ENCODE measurements around the gene RNF167. TPM values are rescaled to one million over a fixed set of nuclear protein-coding genes. Genes with fewer than 3 reads are reported as not detected.
A peak's percentile ranks its signal among the peaks of the same experiment; 100 is the strongest.

The RNF167 gene
- total RNA-seq, 1 donor from 2014 or later = 13.0 TPM

DNA sequence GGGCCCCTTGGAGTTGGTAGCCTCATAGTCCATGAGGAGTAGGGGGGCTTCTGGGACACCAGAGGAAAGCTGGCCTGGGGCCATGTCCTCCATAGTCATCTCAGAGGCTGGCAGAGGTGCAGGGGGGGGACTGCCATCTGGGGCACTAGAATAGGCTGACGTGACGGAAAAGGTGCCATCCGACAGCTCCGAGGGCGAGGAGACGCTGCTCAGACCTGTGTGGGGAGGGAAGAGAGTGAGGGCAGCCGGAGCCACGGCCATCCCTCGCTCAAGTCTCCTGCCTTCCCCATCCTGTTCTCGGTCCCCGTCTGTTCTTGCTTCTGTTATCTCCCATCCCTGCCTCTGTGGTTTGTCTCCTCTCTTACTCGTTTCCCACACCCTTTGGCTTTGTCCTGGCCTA is 32.3 kb downstream of the RNF167 start:
- no peak for FAIRE-seq
- DNase-seq (ENCODE audit: low spot score in 2 of 2) = no peak

DNA sequence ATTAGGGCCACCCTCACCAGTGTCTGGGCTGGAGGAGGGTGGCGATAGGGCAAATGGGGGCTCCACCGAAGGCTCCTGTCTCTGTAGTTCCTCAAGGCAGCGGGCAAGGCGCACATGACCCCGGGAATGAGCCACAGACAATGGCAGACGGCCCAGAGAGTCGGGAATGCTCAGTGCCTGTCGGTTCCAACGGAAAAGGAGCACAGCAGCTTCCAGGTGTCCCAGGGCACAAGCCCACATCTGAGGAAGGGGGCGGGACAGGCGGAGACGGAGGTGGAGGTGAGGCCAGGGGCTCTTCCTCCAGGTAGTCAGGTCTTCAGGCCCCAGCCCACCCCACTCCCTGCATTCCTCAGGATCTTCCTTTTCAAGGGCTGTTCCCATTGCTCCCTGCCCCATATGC is 32.7 kb downstream of the RNF167 start:
- DNase-seq (ENCODE audit: low spot score in 2 of 2) = no peak
- no peak for FAIRE-seq

DNA sequence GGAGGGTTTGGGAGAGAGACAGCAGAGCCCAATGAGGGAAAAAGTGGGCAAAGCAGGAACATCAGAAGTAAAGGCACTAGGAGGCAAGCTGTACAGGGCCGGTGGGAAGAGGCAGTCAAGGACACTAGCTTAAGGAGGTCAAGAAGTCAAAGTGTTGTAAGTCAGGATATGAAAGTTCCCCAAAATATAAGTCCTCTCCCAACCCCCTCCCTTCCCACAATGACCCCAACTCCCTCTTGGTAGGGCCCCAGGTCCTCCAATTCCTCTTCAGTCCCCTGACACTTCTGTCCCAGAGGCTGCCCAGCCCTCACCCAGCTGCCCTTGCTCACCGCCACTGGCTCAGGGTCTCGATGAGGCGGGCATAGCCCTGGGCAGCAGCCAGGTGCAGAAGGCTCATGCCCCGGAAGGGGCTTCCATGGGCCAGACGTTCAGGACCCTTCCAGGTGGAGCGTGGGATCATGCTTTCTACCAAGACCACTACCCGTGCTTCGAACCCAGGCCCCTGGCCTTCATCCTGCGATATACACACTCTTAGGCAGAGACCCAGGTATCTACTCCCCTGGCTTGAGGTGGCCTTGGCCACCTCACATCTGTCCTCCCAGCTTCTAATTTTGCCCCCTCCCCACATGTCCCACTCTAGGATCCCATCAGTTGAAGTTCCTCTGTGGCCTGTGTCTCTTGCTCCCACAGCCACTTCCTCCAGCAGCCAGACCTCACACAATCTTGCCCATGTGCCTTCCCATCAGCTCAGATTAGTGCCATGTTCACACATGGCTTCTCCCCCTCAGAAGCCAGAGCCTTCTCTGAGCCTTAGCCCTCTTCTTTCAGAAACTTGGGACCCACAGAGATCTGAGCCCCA is 33.4 kb downstream of the RNF167 start:
- FAIRE-seq (no peak), DNase-seq (ENCODE audit: low spot score in 2 of 2) (no peak)

DNA sequence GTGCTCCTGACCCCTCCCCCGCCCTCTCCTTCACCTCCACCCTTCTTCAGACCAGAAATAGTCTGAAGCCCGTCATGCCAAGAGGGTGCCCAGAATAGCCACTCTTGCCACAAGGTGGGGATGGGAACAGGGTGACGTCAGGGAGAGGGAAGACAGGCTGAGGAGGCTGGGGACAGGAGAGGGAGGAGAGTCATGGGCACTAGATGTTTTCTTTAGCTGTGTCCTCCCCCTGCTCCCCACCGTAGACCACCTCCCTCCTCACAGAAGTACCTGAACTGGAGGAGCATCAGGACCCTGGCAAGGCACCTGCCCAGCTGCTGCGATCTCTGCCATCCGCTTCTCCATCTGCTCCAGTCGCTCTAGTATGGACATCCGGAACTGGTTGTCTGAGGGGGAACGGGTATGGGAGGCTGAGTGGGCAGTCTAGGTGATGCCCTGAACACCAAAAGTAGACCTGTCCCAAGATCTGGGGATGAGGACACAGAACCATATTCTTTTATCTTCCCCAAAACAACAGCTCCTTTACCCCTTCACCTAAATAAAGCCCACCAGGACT is 34.1 kb downstream of the RNF167 start:
- peak in 1 of 2 donors; percentile 35 for DNase-seq (ENCODE audit: low spot score in 2 of 2)
- FAIRE-seq = no peak

DNA sequence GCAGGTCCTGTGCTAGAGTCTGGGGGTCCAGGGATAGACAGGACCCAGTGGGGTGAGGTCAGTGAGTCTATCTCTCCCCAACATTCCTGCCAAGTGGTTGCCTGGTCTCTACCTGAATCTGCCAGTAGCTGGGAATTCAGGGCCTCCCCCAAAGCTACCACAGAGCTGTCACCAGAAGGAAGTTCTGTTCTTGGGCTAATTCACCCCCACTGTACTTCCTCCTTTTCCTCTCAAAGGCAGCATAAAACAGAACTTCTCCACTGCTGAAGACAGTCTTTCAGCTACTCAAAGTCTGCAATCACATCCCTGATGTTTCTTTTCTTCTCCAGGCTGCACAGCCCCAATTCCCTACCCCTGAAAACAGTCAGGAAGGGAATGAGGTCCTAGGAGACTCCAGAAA is 38.7 kb downstream of the RNF167 start:
- DNase-seq (ENCODE audit: low spot score in 2 of 2) (no peak), FAIRE-seq (no peak)

DNA sequence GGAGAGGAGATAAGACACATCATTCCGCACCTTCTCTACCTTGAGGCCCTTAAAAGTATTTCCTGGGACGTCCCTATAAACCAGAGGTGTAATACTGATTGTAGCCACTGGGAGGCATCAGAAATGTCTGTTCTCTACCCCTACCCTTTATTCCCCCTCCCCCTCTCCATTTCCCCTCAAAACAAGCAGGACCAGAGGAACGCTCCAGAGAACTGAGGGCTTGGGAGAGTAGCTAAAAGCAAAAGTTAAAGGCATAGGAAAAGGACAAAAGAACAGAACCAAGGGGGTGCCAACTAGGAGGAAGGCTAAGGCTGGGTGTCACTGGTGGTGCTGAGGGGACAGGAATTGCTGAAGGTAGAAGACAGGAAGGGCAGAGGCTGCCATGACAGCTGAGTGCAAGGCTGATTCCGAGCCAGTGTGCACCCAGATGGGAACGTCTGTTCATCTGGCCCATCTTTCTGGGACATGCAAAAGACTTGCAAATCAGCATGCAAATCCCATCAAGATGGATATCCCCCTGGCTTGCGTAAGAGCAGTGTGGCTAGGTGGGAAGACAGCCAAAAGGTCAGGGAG is 40.7 kb downstream of the RNF167 start:
- FAIRE-seq (no peak), DNase-seq (ENCODE audit: low spot score in 2 of 2) (peak in 1 of 2 donors; percentile 53)

DNA sequence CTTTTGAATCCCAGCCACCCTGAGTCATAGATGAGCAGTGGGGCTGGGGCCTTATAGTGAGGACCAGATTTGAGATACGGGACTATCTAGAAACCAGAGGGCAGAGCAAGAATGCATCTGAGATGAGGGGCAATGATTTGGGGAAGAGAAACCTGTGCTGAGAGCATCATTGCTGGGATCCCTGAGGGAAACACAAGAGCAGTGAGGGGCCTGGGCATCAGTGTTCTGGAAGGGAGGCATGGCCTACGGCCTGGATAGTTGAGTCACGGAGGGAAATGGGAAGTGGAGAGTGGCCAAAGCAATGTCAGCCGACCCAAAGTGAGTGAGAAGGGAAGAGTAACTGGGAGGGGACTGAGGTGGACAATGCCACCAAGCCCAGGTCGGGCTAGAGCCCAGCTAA is 42.2 kb downstream of the RNF167 start:
- DNase-seq (ENCODE audit: low spot score in 2 of 2) (no peak), FAIRE-seq (no peak)

DNA sequence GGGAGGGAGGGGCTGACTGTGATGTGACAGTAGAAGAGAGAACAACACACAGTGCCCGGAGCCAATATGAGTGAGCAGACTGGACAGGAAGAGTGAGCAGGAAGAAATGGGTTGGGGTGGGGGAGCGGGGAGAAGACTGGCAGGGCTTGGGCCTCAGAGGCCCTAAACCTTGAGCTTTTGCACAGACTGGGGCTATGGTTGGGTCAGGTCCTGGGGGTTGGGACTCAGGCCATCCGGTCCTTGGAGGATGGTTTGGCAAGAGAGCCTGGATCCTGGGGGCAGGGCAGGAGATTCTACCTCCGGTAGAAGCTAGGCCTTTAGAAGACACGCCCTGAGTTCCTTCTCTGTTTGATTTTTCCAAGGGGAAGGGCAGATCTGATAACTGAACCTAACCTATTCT is 46.3 kb downstream of the RNF167 start:
- DNase-seq (ENCODE audit: low spot score in 2 of 2) (no peak), FAIRE-seq (no peak)

DNA sequence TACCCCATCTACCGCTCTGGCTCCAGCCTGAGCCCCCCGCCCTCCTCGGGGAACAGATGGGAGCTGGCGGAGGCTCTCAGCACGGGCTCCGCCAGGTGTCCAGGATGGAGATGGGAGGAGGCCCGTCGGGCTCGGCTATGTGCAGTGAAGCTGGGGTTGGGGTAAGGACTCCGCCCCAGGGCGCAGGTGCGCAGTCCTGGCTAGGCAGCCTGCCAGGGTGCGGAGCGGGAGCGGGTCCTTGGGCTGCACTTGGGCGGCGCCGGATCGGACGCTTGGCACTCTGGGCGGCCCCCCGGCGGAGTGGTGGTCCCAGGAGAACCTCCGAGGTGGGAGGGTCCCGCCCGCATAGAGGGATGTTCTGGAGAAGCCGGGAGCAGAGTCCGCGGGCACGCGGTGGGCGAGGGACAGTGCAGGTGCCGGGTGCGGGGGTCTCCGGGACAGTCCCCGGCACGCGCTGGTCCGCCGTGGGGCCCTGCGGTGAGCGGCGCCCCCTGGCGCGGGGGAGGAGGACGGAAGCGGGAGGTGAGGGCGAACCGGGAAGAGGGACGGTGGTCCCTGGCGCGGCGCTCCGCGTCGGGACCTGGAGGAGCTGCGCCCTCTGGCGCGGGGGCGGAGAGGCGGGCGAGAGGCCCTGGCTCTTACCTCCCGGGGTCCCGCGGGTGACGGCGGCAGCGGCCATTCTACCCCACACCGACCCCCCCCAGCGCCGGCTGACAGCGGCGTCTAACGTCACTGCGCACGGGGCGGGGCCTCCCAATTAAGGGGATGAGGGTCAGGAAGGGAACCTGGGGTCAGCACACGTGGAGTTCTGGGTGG is 47.1 kb downstream of the RNF167 start, which contains the start of gene CAMTA2:
TSS of gene CAMTA2 (minus strand) at position 725 of the 816 bp plus-strand sequence. CDS start 1,453 bp downstream, outside the sequence.
- no peak for FAIRE-seq

DNA sequence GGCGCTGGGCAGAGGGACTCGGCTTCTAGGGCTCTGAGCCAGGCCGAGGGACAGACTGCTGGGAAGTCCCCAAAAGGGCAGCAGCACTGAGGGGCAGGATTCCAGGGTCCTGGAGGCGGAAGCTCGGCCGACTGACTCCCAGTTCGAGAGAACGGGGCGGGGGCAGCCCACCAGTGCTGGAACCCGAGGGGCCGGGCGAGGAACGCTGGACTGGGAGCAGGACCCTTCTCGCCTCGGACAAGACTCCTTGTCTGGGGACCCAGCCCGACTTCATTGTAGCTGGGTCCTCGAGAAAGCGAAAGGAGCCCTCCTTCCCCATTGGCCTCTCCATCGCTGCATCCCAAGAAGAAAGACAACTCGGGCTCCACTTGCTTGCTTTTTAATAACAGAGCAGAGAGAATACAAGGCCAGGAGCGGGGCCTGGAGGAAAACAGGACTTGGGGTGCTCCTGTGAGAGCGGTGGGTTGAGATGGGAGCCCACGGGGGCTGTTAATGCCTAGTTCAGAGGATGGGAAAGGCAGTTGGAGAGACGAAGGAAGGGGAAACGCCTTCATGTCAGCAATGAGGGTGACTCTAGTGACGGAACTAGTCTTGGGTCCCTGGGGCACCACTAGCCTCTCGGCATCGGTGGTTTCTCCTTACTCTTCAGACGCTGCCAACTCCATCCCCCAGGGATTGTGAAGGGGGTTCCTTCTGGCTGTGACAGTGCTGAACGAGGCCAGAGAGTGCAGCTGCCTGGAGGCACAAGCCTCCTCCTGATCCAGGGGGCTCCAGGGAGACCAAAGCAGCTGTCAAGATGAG is 47.9 kb downstream of the RNF167 start:
- no peak for FAIRE-seq
- no peak for DNase-seq (ENCODE audit: low spot score in 2 of 2)

More for the DNA sequence above, 47.1 kb downstream of the RNF167 start, which contains the start of gene CAMTA2:
- peak; percentile 86 to 89 for DNase-seq (ENCODE audit: low spot score in 2 of 2)

DNA sequence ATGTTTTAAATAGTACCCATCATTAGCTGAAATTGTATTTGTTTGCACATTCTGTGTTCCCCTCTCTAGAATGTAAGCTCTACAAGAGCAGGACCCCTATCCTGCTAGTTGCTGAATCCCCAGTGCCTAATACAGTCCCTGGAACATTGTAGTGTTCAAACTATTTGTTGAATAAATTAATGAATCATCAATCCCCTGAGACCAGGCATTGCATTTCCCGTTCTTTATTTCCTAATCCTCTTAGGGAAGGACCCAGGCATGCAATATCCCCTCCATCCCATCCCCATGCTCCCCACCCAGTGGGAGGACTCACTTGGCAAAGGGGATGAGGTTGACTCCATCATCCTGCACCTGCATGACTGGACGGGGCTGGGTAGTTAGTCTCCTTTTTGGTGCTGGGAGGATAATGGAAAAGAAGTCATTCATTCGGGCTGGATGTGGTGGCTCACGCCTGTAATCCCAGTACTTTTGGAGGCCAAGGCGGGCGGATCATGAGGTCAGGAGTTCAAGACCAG is 54.1 kb downstream of the RNF167 start:
- no peak for FAIRE-seq
- DNase-seq (ENCODE audit: low spot score in 2 of 2) = no peak

Small RNAs within 50 kb of the gene (small RNA-seq; reads per million reads assigned to genes)
- gene MIR6864 (not detected), gene MIR6865 (not detected)

Other genes with a start within 250 kb of the RNF167 start
- gene PELP1, start 236.1 kb upstream of the RNF167 start, total RNA-seq = 24.5 TPM
- gene ARRB2, start 229.6 kb upstream of the RNF167 start, total RNA-seq = 16.3 TPM
- 6.1 TPM for gene MED11, start 208.8 kb upstream of the RNF167 start, total RNA-seq
- gene ZMYND15, start 200.4 kb upstream of the RNF167 start, total RNA-seq = not detected
- gene CXCL16, start 200.3 kb upstream of the RNF167 start, total RNA-seq = under 0.01 TPM
- not detected for gene TM4SF5, start 168.4 kb upstream of the RNF167 start, total RNA-seq
- gene VMO1, start 153.9 kb upstream of the RNF167 start, total RNA-seq = 1.2 TPM
- gene GLTPD2, start 151.3 kb upstream of the RNF167 start, total RNA-seq = not detected
- 73.4 TPM for gene PSMB6, start 144.1 kb upstream of the RNF167 start, total RNA-seq
- gene PLD2, start 133.1 kb upstream of the RNF167 start, total RNA-seq = 8.6 TPM
- 15.9 TPM for gene MINK1, start 106.9 kb upstream of the RNF167 start, total RNA-seq
- gene C17orf107, start 40.7 kb upstream of the RNF167 start, total RNA-seq = 2.4 TPM
- gene CHRNE, start 37.2 kb upstream of the RNF167 start, total RNA-seq = 0.82 TPM
- not detected for gene GP1BA, start 8.0 kb upstream of the RNF167 start, total RNA-seq
- 59.1 TPM for gene SLC25A11, start 222 bp upstream of the RNF167 start, total RNA-seq
- gene PFN1, start 8.3 kb downstream of the RNF167 start, total RNA-seq = 69.3 TPM
- gene ENO3, start 10.9 kb downstream of the RNF167 start, total RNA-seq = 0.82 TPM
- 27.7 TPM for gene SPAG7, start 27.5 kb downstream of the RNF167 start, total RNA-seq
- gene CAMTA2, start 47.4 kb downstream of the RNF167 start, total RNA-seq = 3.3 TPM
- not detected for gene INCA1, start 57.3 kb downstream of the RNF167 start, total RNA-seq
- gene KIF1C, start 57.7 kb downstream of the RNF167 start, total RNA-seq = 10.2 TPM
- not detected for gene SLC52A1, start 95.2 kb downstream of the RNF167 start, total RNA-seq
- gene ZFP3, start 138.2 kb downstream of the RNF167 start, total RNA-seq = 9.4 TPM
- 17.1 TPM for gene ZNF232, start 171.6 kb downstream of the RNF167 start, total RNA-seq
- under 0.01 TPM for gene USP6, start 175.8 kb downstream of the RNF167 start, total RNA-seq

Data from frontal cortex (tissue), 4 donors.